Skin epidermis (tissue), 12 donors: ENCODE results near the gene TMEFF2.

Experiments
- H3K27ac ChIP-seq, 21 experiments: fragments of 200-600 bp; sonication (generic) in 11 of 21; one replicate each; pipeline ENCODE4 v1.5.0; 2020; ENCODE audit warnings: mild to moderate bottlenecking in 3 of 21, inconsistent platforms in 2 of 21, moderate library complexity in 2 of 21
- H3K4me3 ChIP-seq, 7 experiments: fragments of 200-600 bp; sonication (generic) in 2 of 7; one replicate each; pipeline ENCODE4 v1.5.0; 2020; ENCODE audit warnings: inconsistent platforms in 2 of 7, mild to moderate bottlenecking in 2 of 7, moderate library complexity in 1 of 7

Gene TMEFF2

GRCh38 chr2:192190474-192190873 is 4.3 kb downstream of the TMEFF2 start:
- no peak overlapping the region for H3K4me3 ChIP-seq

GRCh38 chr2:192186806-192187205 is 7.9 kb downstream of the TMEFF2 start:
- no peak overlapping the region for H3K4me3 ChIP-seq
- H3K27ac ChIP-seq, result no peak overlapping the region

More at GRCh38 chr2:192190474-192190873, 4.3 kb downstream of the TMEFF2 start:
- H3K27ac ChIP-seq, result no peak overlapping the region

GRCh38 chr2:192184349-192184748 is 10.4 kb downstream of the TMEFF2 start:
- H3K4me3 ChIP-seq, result no peak overlapping the region

GRCh38 chr2:192183296-192183695 is 11.4 kb downstream of the TMEFF2 start:
- Histone ChIP-seq H3K27ac (no peak overlapping the region), H3K4me3 (no peak overlapping the region)

More at GRCh38 chr2:192184349-192184748, 10.4 kb downstream of the TMEFF2 start:
- no peak overlapping the region for H3K27ac ChIP-seq

GRCh38 chr2:192166946-192167345 is 27.8 kb downstream of the TMEFF2 start:
- H3K27ac ChIP-seq, result no peak overlapping the region

GRCh38 chr2:192165842-192166241 is 28.9 kb downstream of the TMEFF2 start:
- no peak overlapping the region for H3K27ac ChIP-seq
- no peak overlapping the region for H3K4me3 ChIP-seq

More at GRCh38 chr2:192166946-192167345, 27.8 kb downstream of the TMEFF2 start:
- H3K4me3 ChIP-seq, result no peak overlapping the region

- Histone ChIP-seq H3K27ac (no peak overlapping the region), H3K4me3 (no peak overlapping the region)
Observed at GRCh38 chr2:192162392-192163042, 32.2 kb downstream of the TMEFF2 start.

- H3K27ac ChIP-seq, result no peak overlapping the region
- H3K4me3 ChIP-seq, result no peak overlapping the region
Observed at GRCh38 chr2:192161656-192162290, 33.0 kb downstream of the TMEFF2 start.

- Histone ChIP-seq H3K27ac (no peak overlapping the region), H3K4me3 (no peak overlapping the region)
Observed at GRCh38 chr2:192159736-192160135, 35.0 kb downstream of the TMEFF2 start.

- H3K27ac ChIP-seq, result no peak overlapping the region
Observed at GRCh38 chr2:192159208-192159607, 35.5 kb downstream of the TMEFF2 start.

GRCh38 chr2:192157776-192158175 is 37.0 kb downstream of the TMEFF2 start:
- H3K4me3 ChIP-seq, result no peak overlapping the region
- H3K27ac ChIP-seq, result no peak overlapping the region

More at GRCh38 chr2:192159208-192159607, 35.5 kb downstream of the TMEFF2 start:
- H3K4me3 ChIP-seq, result no peak overlapping the region

GRCh38 chr2:192155511-192156118 is 39.1 kb downstream of the TMEFF2 start:
- Histone ChIP-seq H3K4me3 (no peak overlapping the region), H3K27ac (no peak overlapping the region)

GRCh38 chr2:192153561-192153960 is 41.2 kb downstream of the TMEFF2 start:
- no peak overlapping the region for H3K4me3 ChIP-seq
- H3K27ac ChIP-seq, result no peak overlapping the region

GRCh38 chr2:192151853-192152252 is 42.9 kb downstream of the TMEFF2 start:
- Histone ChIP-seq H3K27ac (no peak overlapping the region), H3K4me3 (no peak overlapping the region)

GRCh38 chr2:192150166-192150565 is 44.6 kb downstream of the TMEFF2 start:
- H3K4me3 ChIP-seq, result no peak overlapping the region

GRCh38 chr2:192148620-192149321 is 46.0 kb downstream of the TMEFF2 start:
- no peak overlapping the region for H3K4me3 ChIP-seq

More at GRCh38 chr2:192150166-192150565, 44.6 kb downstream of the TMEFF2 start:
- no peak overlapping the region for H3K27ac ChIP-seq

GRCh38 chr2:192148241-192148619 is 46.5 kb downstream of the TMEFF2 start:
- Histone ChIP-seq H3K27ac (peak overlapping the region in 2 of 21 experiments; percentile 42 to 52), H3K4me3 (no peak overlapping the region)

More at GRCh38 chr2:192148620-192149321, 46.0 kb downstream of the TMEFF2 start:
- H3K27ac ChIP-seq, result peak overlapping the region in 9 of 21 experiments; percentile 17 to 68 (median 39)

GRCh38 chr2:192146069-192147015 is 48.4 kb downstream of the TMEFF2 start:
- Histone ChIP-seq H3K4me3 (no peak overlapping the region), H3K27ac (peak overlapping the region in 1 of 21 experiments; percentile 50)

GRCh38 chr2:192145496-192145895 is 49.2 kb downstream of the TMEFF2 start:
- no peak overlapping the region for H3K4me3 ChIP-seq
- H3K27ac ChIP-seq, result peak overlapping the region in 1 of 21 experiments; percentile 36
